NOMO-1 treated with dmso at 0.1 percent for 144 hours (cell line): ENCODE results near the gene CLEC4M.
"Not testable (repeated sequence)": the region's sequence is repeated elsewhere in the genome, so short reads cannot be mapped to it uniquely, and the experiment has no call there.

Experiments
- DNase-seq: peaks from one replicate; lab custom pipeline; 2025; ENCODE audit not compliant: unreplicated experiment; lab: John Stamatoyannopoulos, UW

CLEC4M gene

DNA sequence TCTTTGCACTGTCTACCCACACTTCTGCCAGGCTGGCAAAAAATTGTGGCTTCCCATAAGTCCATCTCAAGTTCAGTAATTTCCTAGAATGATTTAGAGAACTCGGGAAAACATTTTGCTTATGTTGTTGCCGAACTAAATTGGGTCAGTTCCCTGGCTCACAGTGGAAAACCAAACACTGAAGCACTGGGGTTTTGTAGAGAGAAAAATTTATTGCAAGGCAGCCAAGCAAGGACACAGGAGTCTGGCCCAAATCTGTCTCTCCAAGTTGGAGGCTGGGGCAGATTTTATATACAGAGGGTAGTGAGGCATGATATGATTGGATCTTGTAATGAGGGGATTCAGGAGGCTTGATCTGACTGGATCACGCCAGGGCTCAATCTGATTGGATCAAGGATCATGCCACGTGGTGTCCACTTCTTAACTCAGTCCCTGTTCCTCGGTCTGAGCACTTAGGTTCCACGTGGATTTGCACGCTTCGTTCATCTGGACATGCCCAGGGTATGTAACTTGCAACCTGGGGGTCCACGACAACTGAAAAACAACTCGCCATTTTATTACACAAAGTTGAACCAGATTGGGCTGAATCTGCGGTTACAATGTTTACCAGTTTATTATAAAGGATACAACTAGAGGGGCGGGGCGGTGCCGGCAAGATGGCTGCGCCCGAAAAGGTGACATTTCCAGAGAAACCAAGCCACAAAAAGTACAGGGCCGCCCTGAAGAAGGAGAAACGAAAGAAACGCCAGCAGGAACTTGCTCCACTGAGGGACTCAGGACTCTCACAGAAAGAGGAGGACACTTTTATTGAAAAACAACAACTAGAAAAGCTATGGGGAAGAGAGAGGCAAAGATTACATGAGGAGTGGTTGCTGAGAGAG, 23.0 kb upstream of the CLEC4M start:
- DNase-seq = no peak

DNA sequence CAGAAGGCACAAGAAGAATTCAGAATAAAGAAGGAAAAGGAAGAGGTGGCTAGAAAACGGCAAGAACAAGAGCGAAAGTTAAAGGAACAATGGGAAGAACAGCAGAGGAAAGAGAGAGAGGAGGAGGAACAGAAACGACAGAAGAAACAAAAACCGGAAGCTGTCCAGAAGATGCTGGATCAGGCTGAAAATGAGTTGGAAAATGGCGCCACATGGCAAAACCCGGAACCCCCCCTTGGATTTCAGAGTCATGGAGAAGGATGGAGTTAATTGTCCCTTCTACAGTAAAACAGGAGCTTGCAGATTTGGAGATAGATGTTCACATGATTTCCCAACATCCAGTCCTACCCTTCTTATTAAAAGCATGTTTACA, 22.4 kb upstream of the CLEC4M start:
- DNase-seq = no peak

DNA sequence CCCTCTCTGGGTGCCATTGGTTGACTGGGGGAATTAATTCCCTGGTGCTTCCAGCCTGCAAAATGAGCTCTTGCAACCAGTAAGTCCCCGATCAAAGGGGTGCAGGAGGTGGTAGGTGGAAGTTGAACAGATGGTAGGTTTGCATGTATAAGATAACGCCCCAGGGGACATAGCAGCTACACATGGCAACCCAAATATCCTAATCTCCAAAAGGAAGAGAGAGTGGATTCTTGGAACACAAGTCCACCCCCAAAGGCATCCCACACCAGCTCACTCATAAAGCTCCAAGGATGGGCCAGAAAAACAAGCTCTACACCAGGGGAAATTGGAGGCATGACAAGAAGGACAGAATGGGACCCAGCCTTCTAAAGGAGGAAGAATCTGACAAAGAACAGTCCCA, 20.5 kb upstream of the CLEC4M start:
- DNase-seq = no peak

DNA sequence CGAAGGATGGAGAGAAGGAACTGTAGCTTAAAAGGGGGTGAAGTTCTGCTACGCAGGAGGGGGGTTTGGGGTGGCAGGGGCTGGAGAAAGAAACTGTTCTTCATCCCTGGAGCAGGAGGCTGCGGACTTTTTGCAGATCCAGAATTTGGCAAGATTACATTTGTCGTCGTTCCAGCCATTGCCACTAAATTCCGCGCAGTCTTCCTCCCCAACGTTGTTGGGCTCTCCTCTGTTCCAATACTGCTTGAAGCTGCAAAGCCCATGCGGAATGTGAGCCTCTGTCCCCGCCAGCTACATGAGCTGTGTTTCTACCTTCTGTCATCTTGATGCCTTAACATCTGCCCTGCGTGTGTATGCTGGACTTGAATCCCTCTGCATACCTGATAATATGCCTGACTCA, 20.1 kb upstream of the CLEC4M start:
- no peak for DNase-seq

GRCh38 chr19:7743425-7743841, 19.6 kb upstream of the CLEC4M start:
- no peak for DNase-seq

- DNase-seq = no peak
These were observed 18.8 kb upstream of the CLEC4M start for GRCh38 chr19:7744199-7744786.

DNA sequence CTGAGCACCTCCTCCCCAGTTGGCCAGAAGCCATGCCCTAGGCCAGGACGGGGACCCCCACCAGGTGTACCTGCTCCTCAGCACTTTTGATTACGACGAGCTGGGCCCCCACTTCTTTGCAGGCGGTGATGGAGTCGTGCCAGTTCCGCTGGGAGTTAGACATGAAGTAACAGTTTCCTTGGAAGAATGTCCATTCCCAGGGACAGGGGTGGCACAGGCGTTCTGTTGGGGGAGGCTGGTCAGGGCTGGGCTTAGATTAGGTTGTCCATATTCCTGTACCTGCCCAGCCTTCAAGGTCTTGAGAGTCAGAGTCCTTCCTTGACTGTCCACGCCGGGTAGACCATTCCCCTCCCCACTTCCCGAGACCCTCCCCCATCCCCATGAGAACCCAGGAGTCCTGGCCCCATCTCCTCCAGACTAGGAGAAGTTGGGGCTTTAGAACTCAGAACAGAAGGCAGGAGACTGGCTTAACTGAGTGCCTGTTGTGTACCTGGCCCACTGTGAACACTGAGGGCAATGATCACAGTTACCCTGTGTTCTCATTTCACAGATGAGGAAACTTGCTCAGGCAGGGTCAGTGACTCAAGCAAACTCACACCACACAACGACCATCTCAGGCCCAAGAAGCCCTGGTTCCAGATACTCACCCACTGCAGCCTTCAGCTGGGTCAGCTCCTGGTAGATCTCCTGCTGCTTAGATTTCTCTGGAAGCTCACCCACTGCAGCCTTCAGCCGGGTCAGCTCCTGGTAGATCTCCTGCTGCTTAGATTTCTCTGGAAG, 18.0 kb upstream of the CLEC4M start:
- no peak for DNase-seq

DNA sequence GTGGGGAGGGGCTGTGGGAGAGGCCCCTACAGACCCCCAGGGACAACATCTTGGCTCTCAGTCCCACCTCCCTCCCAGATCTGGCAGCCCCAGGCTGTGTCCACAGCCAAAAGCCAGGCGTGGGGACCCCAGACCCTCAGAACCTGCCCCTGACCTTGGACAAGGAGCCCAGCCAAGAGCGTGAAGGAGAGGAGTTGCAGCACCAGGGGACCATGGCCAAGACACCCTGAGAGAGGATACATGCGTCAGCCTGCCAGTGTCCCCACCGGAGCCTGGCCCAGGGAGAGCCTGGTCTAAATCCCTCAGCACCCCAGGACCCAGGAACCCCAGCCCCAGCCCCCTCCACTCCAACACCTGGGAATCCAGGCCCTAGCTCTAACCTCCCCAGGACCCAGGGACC, 16.7 kb upstream of the CLEC4M start:
- not testable (repeated sequence) for DNase-seq

DNA sequence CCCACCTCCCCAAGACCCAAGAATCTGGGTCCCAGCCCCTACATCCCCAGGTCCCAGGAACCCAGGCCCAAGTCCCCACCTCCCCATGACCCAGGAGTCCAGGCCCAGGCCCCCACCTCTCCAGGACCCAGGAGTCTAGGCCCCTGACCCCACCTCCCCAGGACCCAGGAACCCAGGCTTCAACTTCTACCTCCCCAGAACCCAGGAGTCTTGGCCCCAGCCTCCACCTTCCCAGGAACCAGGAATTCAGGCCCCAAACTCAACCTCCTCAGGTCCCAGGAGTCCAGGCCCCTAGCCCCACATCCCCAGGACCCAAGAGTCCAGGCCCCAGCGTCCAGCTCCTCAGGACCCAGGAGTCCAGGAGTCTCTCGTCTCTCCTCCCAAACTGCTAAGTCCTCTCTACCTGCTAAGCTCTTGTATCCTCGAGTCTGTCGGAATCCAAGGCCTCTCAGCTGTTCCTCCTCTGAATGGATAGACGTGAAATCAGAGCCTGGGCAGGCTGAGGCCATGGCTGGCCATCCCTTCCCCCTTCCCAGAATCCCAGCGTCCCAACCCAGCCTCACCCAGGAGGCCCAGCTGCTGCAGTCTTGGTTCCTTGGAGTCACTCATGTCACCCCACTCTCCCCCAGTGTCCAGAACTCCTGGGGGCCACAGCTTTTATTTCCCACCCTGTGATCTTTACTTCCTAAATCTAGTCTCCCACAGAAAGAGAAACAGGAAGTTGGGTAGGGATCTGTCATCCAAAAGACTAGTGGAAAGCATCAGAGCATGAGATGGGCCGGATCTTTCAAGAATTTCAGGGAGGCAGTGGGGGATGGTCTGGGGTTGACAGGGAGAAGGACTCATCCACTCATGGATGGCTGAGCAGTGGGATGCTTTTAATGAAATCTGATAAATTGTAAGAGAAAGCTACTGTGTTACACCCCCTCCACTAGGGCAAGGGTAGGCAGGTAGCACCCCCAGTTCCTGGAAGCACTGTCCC, 15.8 kb upstream of the CLEC4M start, which contains the start of gene CD209:
CD209 (minus strand) TSS at position 632 of the 982 bp plus-strand sequence; CDS start at position 609, 23 bp downstream.
- no peak for DNase-seq

GRCh38 chr19:7748171-7748570, 14.9 kb upstream of the CLEC4M start:
- DNase-seq = no peak

- no peak for DNase-seq
These were observed 14.3 kb upstream of the CLEC4M start for GRCh38 chr19:7748756-7749155.

GRCh38 chr19:7751157-7751783, 11.8 kb upstream of the CLEC4M start:
- DNase-seq = no peak

DNA sequence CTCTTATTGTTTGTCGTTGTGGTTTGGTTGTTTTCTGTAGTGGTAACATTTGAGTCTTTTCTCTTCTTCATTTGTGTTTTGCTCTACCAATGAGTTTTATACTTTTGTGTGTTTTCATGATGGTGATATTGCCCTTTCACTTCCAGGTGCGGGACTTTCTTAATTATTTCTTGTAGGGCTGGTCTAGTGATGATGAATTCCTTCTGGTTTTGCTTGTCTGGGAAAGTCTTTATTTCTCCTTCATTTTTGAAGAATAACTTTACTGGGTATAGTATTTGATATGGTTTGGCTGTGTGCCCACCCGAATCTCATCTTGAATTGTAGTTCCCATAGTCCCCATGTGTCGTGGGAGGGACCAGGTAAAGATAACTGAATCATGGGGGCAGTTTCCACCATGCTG, 6.8 kb upstream of the CLEC4M start:
- no peak for DNase-seq

DNA sequence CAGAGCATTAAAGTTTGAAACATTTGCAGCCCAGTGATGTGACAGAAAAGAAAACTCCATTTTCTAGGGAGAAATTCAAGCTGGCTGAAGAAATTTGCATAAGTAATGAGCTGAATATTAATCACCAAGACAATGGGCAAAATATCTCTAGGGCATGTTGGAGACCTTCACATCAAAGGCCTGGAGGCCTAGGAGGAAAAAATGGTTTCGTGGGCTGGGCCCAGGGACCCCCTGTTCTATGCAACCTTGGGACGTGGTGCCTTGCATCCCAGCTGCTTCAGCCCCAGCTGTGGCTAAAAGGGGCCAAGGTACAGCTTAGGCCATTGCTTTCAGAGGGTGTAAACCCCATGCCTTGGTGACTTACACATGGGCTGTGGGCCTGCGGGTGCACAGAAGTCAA, 5.7 kb upstream of the CLEC4M start:
- DNase-seq = no peak

DNA sequence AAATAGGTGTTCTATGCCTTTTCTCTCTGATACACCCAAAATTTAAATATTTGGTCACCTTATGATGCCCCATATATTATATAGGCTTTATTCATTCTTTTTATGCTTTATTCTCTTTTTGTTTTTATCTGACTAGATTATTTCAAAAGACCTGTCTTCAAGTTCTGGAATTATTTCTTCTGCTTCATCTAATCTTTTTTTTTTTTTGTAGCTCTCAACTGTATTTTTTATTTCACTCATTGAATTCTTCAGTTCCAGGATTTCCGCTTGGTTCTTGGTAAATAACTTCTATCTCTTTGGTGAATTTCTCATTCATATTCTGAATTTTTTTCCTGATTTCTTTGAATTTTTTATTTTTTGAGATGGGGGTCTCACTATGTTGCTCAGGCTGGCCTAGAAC, 3.9 kb upstream of the CLEC4M start:
- DNase-seq = no peak

- DNase-seq = no peak
These were observed 653 bp downstream of the CLEC4M start for GRCh38 chr19:7763696-7764095.

- not testable (repeated sequence) for DNase-seq
These were observed 1.1 kb downstream of the CLEC4M start for GRCh38 chr19:7764157-7764556.

- not testable (repeated sequence) for DNase-seq
These were observed 2.0 kb downstream of the CLEC4M start for GRCh38 chr19:7765043-7765442.

- no peak for DNase-seq
These were observed 3.5 kb downstream of the CLEC4M start for GRCh38 chr19:7766535-7766934.

- no peak for DNase-seq
These were observed 4.4 kb downstream of the CLEC4M start for GRCh38 chr19:7767487-7767886.
